ENCODE results near the gene ZNF511. TPM values are rescaled to one million over a fixed set of nuclear protein-coding genes. Genes with fewer than 3 reads are reported as not detected.

ZNF511 gene
- total RNA-seq, 1 donor from 2014 or later = 24.7 TPM

DNA sequence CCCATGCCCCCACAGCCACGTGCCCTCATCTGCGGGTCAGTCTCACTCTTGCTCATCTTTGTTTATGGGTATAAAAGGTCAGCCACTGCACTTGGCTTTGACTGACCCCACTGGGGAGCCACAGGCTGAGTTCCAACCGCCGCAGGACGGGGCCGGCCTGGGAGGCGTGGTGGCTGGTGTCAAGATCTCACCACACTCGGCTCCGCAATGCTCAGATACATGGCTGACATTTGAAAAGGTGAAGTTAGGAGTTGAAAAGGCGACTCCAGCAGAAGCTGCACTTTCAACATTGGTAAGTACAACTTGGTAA, 14.9 kb upstream of the ZNF511 start:
- no peak for DNase-seq

DNA sequence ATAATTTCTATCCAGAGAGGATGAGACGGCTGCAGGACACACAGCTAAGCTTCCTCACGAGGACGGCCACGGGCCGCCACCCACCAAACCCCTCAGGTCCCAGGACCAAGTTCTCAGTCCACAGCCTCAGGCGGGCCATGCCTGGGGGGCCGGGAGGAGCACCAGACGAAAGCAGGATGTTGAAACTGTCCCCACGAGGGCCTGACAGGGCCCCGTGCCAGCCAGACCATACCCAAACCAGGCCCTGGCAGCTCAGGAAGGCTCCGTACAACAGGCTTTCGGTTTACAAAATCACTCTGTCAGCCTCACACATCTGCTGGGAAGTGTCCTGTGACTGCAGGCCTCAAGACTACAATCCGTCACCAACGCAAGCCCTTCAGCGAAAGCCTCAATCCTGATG, 14.5 kb upstream of the ZNF511 start:
- DNase-seq = no peak

DNA sequence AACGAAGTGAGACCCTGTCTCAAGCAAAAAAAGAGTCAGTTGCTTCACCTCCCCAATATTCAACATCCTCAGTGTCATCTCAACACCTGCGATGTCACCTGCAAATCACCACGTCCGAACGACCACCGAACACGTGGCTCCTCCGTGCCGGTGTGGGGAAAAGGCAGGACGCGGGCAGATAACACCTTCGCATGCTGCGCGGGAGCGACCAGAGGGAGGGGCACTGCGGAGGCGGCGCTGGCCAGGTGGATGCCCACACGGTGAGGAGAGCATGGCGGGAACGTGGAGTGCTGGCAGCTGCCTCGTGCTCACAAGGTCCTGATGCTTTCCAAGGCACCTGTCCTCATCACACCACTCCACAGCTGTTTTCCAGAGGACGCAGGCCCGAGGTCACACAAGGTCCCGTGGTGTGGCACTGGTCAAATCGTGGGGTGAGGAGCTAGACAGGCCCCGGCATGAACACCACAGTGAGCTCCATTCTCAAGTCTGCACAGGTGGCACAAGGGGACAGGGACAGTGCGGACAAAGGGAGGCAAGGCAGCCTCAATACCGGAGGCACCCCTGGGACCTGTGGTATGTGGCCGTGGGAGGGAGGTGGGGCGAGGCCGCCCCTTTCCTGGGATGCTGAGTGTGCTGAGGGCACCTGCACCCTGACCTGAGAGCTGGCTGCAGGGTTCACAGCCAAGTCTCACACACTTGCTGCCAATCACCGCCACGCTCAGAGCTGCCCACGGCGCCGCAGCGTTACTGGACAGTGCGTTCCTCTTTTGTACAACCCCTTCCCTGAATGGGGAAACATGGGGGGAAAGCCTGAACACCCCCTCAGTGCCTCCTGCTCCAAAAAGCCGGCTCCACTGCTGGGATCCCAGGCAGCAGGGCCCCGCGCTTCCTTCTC, 13.0 kb upstream of the ZNF511 start:
- DNase-seq = no peak

DNA sequence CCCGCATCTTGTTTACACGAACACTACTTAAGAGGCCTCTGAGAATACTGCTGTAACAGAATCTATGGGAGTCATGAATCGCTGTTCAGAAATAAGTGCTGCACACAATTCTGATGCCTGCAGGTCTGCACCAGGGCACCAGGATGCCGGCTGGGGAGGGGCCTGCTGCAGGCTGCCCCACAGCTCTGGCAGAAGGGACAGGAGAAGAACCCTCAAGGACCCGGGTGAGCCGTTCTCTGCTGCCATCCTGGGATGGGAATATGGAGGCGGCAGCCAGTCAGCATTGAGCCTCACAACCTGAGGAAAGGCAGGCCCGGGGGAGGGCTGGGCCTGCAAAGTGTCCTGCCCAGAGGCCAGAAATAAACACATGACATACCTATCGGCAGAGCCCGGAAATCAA, 11.2 kb upstream of the ZNF511 start:
- no peak for DNase-seq

DNA sequence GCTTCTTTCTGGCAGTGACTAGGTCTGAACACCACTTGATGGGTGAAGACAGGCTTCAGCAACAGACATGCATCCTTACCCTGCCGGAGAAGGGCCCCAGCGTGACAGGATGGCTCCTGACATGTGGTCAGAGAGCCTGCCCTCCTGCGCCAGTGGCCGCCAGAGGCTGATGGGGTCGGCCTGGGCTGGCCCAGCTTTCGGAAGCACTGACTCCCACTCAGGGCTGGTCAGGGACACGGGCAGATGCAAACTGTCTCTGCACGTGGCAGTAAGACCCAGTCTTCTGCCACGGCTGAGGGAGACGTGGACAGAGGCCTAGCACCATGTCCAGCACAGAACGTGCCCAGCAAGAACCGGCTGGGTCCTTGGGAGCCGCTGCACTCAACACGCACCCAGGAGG, 10.2 kb upstream of the ZNF511 start:
- no peak for DNase-seq

DNA sequence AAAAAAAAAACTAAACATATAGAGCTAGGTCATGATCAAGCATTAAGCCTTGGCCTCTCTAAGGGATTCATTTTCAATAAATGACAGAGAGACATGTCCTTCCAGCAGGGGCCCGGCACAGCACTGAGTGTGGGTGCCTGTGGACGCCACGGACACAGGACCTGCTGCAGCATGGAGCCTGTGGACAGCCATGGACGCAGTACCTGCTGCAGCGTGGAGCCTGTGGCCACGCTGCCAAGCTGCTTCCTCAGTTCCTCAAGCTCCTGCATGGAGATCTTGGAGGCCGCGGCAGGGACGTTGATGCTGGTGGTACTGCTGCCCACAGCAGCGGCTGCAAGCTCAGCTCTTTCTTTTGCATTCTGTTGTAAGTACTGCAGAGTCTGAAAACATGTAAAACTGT, 9.5 kb upstream of the ZNF511 start:
- DNase-seq = no peak

DNA sequence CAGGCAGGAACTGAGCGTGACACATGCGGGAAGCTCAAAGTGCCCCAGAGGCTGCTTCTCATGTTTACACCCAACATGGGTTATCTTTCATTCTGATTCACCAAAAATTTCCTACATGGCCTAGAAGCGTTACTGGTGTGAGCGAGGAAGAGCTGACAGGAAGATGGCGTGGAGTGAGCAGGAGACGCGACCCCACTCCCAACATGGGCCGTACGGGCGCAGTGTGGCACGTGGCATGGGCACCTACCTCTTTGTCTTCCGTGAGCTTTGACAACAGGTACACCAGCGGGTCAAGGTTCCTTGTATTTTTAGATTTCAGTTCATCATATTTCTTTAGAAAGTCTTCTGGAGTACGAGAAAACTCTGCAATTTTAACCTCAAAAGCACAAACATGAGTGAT, 9.0 kb upstream of the ZNF511 start:
- DNase-seq = no peak

DNA sequence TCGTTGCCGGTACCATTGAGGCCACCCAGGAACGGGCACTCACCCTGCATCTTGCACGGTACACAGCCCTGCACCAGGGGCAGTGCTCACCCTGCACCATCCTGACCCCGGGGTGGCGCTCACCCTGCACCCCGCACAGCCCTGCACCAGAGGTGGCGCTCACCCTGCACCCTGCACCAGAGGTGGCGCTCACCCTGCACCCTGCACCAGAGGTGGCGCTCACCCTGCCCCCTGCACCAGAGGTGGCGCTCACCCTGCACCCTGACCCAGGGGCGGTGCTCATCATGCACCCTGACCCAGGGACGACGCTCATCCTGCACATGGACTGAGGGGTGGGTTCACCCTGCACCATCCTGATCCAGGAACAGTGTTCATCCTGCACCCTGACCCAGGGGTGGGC, 6.5 kb upstream of the ZNF511 start:
- DNase-seq = no peak

DNA sequence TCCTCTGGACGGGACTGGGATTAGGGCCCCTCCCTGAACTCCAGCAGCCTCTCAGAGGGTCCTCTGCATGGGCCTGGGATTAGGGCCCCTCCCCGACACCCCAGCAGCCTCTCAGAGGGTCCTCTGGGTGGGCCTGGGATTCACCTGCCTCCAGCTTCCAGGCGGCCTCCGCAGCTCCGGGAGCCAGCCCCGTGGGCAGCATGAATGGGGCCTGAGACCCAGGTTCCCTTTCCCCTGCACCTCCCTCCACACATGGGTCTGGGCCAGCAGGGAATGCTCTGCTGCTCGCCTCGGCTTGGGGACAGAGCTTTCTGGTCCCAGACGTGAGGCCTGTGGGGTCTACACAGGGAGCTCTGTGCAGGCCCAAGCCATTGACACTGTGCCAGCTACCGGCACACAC, 5.5 kb upstream of the ZNF511 start:
- DNase-seq = no peak

DNA sequence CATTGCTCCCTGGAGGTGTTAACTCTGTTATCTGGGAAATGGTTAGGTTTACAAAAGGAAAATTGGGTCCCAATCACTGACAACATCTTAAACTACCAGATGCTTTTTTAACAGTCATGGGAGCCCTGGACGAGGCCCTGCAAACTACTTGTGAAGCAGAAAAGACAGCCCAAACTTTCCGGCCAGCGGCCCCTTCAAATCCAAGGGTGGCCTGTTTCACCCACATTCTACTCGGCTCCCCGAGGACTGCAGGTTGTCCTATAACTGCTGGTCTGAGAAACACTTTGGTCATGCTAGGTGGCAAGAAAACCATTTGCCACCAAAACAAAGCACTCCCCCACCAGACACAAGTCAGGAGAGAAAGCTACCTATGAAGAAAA, 2.6 kb upstream of the ZNF511 start:
- no peak for DNase-seq

DNA sequence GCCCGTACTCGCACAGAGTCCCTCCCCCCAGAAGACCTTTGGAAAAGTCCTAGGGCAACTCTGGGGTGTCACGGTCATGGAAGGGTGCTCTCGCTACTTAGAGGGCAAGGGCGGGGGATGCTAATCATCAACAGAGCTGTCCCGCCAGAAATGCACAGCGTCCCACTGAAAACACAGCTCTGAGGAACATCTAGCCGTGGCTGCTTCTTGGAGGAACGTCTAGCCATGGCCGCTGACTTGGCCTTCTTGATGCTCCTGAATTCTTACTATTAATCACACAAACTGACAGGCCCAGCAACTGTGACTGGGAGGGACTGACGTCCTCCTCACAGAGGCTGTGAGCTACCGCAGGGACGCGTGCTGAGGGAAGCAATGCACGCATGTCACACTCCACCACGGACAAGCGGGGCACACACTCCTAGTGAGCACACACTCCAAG, 1.8 kb upstream of the ZNF511 start:
- no peak for DNase-seq

DNA sequence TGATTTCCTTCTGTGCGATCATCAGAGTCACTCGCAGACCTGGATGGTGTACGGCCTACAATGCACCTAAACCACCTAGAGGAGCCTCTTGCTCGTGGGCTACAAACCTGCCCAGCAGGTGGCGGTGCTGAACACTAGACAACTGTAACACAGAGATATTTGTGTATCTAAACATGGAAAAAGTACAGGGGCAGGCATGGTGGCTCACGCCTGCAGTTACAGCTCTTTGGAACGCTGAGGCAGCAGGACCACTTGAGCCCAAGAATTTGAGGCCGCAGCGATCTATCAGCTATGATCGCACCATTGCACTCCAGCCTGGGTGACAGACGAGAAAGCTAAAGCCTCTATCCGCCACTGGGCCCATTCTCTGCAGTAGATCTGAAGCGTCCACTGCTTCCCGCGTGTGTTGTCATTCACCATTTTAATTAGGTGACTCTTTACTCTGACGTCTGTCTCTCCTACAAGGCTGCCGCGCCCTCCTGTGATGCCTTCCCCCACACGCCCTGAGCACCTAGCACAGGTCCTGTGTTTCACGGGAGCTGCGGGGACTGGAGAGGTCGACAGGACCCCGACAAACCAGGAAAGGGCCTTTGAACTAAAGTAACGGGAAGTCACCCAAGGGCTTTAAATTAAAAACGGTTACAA, 816 bp upstream of the ZNF511 start:
- DNase-seq = peak; percentile 86

DNA sequence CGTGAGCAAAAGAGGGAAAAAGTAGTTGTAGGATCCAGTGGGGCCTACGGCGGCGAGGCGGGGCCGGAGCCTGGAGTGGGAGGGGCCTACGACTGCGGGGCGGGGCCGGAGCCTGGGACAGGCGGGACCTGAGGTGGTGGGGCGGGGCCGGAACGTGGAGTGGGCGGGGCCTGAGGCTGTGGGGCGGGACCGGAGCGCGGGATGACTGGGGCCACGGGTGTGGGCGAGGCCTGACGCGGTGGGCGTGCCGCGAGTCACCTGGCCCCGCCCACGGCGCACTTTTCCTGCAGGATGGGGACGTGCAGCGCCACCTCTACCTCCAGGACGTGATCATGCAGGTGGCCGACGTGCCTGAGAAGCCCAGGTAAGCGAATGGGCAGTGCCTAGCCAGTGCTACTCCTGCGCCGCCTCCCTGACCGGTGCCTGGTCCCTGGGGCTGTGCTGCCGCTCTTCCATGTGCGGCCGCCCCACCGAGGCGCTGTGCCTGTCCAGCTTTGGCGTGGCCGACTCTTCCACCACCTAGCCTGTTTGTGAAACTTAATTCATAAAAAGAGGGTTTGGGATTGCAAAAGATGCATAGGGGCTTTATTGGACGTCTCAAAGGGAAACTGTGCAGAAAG, 496 bp downstream of the ZNF511 start:
- peak; percentile 97 for DNase-seq

DNA sequence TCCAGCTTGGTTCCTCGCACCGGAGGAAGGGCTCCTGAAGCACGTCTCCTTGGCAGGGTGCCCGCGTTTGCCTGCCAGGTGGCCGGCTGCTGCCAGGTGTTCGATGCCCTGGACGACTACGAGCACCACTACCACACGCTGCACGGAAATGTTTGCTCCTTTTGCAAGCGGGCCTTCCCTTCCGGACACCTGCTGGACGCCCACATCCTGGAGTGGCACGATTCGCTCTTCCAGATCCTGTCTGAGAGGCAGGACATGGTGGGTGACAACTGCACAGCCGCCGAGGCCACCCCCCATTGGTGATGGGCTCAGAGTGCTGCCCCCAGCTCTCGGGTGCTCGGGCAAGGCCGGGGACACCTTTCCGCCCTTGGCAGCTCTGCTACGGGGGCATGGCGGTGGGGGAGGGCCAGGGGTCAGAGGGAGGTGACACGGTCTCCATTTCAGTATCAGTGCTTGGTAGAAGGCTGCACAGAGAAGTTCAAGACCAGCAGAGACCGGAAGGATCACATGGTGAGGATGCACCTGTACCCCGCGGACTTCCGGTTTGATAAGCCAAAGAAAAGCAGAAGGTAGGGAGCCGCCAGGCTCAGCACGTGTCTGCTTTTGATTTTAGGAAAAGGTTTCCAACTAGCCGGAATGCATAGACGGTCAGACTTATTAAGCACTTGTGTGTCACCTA, 1.1 kb downstream of the ZNF511 start:
- DNase-seq = no peak

DNA sequence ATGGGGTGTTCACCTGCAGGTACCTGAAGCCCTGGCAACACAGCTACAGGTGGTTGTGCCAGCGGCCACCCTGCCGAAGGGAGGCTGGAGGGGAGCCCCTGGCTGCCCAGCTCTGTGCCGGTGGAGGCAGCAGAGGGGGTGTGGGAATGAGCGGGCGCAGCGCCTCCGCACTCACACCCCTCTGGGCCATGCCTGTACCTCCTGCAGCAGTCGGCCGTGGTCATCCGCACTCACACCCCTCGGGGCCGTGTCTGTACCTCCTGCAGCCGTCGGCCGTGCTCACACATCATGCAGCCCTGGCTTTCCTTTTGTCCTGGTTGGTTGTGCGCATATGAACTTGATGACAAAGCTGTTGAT, 1.7 kb downstream of the ZNF511 start:
- DNase-seq = no peak

DNA sequence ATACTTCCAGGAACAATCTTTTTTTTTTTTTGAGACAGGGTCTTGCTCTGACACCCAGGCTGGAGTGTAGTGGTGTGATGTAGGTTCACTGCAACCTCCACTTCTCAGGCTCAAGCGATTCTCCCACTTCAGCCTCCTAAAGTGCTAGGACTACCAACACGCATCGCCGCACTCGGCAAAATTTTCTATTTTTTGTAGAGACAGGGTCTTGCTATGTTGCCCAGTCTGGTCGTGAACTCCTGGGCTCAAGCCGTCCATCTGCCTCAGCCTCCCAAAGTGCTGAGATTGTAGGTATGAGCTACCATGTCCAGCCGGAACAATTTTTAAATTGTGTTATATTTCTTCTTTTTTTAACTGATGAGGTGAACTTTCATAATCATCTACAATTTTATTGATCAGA, 2.1 kb downstream of the ZNF511 start:
- DNase-seq = no peak

DNA sequence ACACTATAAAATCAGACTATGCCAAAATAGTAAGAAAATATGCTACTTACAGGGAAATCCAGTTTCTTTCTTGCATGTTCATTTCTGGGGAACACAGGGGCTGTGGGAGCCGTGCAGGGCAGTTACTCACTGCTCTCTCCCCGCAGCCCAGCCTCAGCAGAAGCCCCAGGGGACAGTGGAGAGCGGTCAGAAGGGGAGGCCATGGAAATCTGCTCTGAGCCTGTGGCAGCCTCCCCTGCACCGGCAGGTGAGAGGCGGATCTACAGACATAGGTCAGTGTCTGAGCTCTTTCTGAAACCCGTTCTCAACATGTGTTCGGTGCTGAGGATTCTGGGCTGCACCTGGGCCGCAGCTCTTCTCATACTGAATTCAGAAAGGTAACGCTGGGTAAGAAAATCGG, 2.9 kb downstream of the ZNF511 start:
- no peak for DNase-seq

DNA sequence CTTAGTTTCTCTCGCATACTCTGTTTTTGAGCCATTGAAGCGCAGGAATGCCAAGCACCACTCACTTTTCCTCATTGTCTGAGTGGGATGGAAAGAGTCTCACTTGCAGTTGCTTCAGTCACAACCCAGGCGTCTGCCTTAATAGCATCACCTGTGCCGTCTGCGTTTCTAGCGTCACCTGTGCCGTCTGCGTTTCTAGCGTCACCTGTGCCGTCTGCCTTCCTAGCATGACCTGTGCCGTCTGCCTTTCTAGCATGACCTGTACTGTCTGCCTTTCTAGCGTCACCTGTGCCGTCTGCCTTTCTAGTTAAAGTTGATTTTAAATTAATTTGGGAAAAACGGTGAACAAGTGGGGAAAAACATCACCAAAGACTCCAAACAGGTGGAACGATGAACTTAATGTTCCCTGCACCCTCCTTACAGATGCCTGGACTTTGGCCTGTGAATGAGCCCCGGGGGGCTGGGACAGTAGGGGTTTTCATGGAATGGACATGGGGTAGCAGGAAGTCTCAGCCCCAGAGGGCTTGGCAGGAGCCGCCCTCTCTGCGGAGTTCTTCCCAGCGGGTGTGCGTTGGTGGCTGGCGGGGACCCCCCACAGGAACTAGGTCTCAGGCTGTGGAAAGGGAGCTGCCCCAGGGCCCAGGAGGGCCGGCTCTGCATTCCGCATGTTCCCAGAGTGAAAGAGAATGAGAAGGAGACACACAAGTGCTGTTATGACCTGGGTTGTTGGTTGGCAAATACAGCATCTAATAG, 3.5 kb downstream of the ZNF511 start:
- DNase-seq = no peak

DNA sequence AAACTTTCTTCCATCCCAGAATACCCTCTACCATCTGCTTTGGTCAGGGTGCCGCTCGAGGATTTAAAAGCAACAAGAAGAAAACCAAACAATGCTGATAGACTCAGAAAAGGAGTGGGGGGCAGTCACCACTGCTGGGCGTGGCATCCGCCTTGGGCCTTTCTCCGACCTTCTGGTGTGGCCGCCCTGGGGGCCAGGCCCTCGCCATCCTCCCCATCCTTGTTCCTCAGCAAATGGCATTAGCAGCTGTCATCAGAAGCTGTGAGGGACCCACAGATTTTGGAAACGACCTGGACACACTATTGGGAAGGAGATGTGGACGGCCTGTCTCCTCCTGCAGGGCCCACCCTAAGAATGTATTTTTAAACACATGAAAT, 4.0 kb downstream of the ZNF511 start:
- no peak for DNase-seq

DNA sequence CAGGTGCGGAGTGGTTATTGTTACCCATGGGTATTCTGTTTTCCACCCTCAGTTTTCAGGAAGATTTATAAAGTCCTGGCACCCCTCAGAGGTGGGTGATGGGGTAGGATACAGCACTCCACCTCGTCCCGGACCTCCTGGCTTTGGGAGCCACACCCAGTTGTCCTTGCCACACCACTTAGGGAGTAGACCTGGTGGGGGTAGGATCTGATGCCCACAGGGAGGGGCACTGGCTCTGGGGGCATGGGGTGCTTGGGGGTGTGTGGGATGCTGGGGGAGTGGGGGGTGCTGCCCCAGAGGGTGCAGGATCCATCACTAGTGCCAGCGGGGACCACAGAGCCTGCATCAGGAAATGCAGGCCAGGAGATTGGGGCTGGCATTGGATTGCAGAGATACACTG, 4.5 kb downstream of the ZNF511 start:
- no peak for DNase-seq

DNA sequence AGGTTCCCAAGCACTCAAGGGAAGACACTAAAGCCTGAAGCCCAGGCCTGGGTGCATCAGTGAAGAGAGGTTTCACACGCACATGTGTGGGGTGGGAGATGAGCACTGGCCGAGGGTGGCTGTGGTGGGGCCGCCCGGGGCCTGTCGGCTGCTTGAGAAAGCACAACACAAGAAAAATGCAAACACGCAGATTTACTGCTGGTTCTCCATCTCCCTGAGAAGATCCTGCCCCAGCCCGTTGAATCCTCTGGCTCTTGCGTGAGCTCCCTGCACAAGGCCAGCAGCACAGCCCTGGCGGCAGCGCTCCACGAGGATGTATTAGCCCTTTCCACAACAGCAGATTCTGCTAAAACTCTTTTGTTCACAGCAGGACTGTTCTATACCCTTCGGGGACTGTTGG, 6.2 kb downstream of the ZNF511 start:
- DNase-seq = no peak

DNA sequence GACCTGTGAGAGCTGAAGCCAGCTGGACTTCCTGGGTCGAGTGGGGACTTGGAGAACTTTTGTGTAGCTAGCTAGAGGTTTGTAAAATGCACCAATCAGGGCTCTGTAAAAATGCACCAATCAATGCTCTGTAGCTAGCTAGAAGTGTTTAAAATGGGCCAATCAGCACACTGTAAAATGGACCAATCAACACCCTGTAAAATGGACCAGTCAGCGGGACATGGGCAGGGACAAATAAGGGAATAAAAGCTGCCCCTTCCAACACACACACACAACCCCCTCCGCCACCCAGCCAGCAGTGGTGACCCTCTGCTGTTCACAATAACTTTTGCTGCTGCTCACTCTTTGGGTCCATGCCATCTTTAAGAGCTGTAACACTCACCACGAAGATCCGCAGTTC, 7.1 kb downstream of the ZNF511 start:
- DNase-seq = no peak

DNA sequence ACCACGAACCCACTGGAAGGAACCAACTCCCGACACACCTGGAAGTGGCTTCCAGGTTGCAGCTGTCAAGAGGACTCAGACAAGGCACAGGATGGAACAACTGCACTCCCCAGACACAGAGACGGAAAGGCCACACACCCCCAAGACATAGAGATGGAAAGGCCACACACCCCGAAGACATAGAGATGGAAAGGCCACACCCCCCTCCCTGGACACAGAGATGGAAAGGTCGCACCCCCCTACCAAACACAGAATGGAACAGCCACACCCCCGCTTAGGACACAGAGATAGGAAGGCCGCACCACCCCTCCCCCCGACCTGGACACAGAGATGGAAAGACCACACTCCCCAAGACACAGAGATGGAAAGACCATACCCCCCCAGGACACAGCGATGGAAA, 7.6 kb downstream of the ZNF511 start:
- no peak for DNase-seq
